Stimulated activated CD8-positive, alpha-beta memory T cell treated with anti-CD3 and anti-CD28 coated beads, Interleukin-7, amount 100 ng/mL, for 48 hours (primary cell): ENCODE data around the gene TMEM236.
A peak's percentile ranks its signal among the peaks of the same experiment; 100 is the strongest.

Source experiments
- DNase-seq, 2 donors: peaks; one replicate each; pipeline ENCODE4 v3.0.0-alpha.2; 2020; ENCODE audit warnings: low read depth in 1 of 2; ENCODE audit errors: extremely low read depth in 1 of 2

The TMEM236 gene

DNA sequence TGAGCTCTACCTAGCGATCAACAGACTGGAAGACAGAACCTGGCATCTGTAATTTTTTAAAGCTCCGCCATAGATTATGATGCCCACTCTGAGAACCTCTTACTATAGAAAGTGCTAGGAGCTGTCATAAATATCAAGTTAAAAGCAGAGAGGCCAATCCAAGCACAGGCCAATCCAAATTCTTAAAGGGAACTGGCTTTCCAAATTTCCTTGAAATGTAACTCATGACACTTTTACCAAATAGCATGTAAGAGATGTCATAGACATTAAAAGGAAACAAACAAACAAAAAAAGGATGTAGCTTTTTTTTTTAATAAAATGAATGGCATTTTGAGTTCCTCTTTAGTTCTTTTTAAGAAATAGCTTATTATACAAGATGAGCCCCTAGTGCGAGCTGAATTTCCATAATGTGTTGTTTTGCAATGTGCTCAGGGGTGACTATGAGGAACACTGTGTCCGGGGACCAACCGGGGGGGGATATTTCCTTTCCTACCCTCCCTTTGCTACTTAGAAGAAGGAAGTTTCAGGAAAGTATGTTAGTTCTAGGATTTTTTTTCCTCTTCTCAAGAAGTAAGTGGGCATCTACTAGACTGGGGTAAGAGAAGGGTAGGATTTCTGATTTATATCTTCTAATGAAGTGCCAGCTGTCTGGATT is 33.4 kb downstream of the TMEM236 start:
- DNase-seq = no peak

DNA sequence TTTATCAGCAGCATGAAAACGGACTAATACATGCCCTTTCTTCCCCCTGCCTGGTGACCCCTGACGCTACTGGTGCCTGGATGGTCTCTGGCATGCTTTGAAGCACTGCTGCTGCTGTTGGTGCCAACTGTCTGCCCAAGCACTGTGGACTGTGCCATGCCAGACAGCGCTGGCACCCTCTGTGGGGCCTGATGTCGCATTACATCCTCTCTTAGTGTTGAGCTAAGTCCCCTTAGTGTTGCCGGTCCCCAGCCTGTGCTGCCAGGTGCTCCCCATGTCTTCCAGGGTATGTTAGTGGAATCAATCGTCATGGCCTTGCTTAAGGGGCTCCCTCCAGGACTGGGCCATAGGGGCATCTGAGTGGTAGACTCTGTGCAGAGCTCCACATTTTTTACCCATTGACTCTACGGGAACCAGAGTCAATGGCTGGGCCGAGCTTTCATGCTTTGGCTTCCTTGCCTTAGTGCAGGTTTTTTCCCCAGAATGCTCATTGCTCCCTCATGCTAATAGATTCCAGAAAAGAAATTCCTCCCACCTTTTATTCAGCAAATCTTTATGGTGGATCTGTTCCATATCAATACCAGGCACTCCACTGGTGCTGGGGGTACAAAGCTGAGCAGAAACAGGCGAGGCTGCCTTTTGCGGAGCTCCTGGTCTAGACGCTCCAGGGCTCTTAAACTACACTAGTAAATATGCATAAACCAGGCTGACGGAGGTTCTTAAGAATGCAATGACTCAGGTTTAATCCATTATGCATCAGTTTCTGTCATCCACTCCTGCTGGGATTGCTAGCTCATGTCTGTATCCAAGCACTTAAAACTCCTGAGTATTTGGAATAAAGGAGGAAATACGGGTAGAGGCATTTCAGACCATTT is 35.3 kb downstream of the TMEM236 start:
- no peak for DNase-seq

DNA sequence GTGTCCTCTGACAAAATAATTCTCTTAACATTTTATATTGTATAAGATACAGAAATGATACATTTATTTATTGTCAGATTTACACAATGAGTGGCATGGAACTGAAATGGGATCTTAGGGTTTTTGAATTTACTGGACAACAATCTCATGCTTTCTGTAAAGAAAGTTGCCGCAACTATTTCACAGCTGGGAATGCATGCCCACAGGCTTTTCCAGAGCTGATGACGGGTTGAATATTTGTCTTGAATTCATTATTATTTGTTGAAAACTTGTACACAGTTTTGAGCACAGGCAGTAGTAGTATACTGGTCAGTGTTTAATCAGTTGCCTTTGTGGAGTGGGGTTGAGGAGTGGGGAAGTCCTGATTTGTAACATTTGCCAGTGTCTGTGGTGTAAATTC is 36.6 kb downstream of the TMEM236 start:
- no peak for DNase-seq

DNA sequence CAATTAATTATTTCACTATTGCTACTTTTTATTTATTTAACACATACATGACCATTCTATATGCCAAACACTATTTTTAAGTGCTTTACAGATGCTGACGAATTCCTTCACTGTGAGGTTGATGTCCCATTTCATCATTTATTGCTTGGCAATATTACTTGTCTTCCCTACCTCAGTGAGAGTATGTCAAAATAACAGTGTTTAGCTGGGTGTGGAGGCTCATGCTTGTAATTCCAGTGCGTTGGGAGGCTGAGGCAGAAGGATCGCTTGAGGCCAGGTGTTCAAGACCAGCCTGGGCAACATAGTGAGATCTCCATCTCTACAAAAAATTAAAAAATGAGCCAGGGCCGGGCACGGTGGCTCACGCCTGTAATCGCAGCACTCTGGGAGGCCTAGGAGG is 37.4 kb downstream of the TMEM236 start:
- no peak for DNase-seq

DNA sequence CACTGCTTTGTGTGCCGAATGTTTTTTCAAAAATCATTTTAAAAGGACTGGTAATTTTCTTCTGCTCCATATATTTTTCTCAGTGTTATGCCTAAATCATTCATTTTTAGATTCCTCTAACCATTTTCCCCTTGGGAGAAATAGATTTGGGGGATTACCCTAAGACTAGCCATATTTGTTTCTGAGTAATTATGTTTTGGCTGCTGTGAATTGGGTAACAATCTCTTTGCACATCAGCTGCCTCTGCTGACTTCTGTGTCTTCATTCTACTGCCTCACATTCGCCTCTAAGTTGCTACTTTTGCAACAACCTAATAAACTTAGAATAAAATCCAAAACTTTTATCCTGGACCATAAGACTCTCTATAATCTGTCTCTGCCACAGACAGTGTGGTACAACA is 38.6 kb downstream of the TMEM236 start:
- DNase-seq = no peak

DNA sequence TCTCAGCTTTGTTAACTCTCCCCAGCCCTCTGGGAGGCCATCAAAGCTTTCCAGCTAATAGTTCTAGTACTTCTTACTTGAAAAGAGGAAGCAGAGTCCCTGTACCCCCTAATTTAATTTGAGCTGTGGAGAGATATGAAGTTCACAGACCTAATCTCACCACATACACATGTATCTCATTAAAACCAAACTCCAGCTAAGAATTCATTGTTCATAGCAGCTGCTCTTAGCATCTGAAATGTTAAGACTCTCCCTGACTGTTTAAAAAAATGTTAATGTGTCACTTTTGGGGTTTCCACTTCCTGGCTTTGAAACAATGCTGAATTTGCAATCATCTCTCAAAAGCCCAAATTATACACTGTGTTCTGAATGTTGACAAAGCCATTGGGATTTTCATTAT is 41.0 kb downstream of the TMEM236 start:
- DNase-seq = no peak

DNA sequence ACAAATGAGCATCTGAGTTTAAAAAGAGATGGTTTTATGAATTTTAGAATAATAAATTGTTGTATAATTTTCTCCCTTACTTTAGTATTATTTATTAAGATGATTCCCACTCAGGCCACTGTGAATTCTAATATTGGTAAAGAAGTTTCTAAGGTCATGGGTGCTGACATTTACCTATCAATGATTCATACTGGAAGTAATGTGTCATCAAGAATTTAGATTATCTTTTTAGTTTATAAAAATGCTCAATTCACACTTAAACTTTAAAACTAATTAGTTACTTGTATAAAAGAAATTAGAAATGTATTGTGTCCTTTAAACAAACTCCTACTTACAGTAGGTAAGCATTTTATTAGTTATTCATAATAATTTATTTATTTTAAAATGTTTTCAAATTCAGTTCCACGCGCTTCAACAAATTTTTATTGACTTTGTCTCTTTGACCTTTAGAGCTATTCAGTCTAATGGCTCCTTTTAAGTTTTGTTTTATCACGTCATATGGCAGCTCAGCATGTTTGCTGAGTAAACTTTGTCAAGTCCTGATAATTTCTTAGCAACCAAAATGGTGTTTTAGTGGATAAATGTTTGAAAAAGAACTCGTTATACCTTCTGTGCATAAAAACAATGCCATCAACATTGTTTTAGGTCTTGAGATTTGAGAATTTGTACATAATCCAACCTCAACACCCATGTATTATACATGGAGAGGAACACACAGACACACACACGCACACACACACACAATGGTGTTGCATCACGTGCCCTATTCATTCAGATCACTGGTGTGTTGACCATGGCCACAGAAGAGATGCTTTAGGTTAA is 42.0 kb downstream of the TMEM236 start:
- no peak for DNase-seq

DNA sequence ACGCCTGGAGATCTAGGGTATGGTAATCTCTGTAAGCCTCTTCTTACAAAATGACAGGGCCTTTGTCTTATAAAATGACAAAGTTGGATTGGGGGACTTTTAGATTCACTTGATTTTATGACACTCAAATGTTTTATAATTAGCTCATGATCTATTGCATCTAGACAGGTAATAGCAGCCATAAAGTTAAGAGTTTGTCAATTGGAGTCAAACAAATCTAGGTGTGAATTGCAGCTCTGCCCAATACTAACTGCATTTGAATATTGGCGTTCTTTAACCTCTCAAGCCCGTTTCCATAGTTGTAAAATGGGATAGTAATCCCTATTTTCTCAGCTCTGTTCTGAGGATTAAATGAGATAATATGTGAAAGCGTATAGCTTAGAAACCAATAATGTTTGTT is 43.1 kb downstream of the TMEM236 start:
- DNase-seq = no peak

DNA sequence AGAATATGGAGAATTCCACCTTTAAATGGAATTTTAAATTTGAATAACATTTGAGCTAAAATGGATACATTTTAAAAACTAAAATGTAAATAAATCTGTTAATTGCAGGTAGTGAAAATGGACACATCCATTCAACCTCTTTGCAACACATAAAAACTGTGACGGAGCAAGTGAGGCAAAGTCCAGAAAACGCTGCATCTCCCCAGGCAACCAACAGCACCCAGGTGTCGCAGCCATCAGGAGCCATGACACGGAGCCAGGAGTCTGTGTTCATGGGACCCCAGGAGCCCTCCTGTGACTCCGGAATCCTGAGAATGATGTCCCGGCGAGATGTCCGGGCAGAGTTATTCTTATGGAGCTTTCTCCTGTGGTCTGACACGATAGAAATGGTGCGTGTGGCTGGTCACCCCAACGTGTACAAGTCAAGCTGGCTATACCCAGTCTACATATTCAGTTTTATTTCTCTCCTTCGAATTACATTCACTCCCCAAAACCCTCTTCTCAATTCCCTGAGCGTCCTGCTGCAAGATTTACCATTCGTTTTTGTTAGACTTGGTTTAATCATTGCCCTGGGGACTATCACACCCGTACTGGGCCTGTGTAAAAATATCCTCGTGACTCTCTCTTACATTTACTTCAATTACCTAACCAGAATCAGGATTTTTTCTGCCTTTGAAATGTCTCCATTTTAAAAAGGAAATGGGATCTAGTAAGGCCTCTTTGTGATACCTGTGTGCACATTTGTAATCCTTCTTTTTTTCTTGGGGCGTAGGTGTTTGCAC is 44.0 kb downstream of the TMEM236 start:
- DNase-seq = no peak

DNA sequence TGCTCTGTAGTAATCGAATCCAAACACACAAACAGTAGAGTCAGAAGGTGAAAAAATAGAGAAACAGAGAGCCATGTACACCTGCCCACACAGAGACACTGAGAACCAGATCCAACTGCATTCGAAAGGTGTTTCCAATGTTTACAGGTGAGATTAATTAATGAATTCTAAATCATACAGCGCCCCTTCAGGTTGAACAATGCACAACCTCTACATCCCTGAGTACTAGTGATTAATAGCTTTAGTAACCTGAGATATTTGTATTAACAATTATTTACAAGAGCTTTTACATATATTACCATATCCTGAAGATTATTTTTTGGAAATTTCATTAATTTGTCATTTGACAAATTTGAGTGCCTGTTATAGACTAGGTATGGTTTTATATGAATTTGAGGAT is 49.5 kb downstream of the TMEM236 start:
- DNase-seq = no peak

DNA sequence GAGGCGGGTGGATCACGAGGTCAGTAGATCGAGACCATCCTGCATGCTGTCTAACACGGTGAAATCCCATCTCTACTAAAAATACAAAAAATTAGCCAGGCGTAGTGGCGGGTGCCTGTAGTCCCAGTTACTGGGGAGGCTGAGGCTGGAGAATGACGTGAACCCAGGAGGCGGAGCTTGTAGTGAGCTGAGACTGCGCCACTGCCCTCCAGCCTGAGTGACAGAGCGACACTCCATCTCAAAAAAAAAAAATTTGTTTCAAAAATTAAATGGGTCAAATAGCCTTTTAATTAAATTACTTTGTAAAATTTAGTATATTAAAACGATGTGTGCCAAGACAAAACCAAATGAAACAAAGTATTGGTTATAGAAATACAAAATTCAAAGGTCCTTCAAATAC is 50.3 kb downstream of the TMEM236 start:
- DNase-seq = no peak

DNA sequence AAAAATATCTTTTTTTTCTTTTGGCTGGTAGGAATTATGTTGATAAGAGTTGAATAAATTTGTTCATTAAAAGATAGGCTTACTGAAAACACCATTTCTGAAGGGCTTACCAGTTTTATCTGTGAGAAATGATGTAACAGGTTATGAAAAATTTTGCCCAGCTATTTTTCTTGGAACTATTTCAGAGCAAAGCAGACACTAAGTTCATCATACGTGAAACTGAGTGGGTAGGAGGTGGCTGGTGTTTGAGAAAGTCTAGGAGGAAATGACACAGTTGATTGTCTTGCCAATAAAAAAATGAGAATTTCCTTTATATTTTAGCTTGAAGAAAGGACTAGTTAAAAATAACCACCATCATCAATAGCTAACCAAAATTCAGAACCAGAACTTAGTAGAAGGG is 51.0 kb downstream of the TMEM236 start:
- DNase-seq = no peak

DNA sequence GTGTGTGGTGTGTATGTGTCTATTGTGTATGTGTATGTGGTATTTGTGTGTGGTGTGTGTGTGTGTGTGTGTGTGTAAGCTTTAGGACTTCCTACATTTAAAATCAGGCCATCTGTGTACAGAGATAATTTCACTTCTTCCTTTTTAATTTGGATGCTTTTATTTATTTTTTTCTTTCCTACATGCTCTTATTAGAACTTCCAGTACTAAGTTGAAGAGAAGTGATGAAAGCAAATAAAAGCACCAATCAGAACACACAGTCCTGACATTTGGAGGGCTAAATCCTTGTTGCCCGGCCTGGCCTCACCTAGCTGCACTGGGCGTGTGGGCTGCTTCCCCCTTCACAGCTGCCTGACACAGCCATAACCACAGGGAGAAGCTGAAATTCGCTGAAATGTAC is 53.3 kb downstream of the TMEM236 start:
- DNase-seq = no peak

DNA sequence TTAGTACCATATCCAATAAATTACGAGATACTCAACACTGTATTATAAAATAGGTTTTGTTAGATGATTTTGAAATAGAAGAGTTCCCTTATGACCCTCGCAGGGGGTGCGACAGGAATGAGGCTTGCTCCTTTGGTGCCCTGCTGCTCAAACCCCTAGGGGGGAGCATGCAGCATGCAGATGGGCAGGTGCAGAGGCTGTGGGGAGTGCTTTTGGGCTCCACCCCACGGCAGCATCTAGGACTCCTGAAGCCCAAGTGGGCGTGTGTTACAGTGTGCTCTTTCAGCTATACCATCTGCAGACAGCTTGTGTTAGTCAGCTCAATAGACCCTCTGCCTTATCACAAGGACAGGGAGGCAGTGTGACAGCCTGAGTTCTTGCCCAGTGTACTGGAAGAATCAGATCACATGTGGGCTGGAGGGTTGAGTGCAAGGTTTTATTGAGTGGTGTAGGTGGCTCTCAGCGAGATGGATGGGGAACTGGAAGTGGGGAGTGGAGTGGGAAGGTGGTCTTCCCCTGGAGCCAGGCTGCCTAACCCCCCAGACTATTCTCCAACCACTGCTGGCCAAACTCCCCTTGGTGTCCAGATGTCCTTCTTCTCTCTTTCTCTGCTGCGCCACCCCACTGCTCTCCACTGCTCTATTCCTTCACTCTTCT is 54.0 kb downstream of the TMEM236 start:
- peak in 1 of 2 donors; percentile 17 for DNase-seq

DNA sequence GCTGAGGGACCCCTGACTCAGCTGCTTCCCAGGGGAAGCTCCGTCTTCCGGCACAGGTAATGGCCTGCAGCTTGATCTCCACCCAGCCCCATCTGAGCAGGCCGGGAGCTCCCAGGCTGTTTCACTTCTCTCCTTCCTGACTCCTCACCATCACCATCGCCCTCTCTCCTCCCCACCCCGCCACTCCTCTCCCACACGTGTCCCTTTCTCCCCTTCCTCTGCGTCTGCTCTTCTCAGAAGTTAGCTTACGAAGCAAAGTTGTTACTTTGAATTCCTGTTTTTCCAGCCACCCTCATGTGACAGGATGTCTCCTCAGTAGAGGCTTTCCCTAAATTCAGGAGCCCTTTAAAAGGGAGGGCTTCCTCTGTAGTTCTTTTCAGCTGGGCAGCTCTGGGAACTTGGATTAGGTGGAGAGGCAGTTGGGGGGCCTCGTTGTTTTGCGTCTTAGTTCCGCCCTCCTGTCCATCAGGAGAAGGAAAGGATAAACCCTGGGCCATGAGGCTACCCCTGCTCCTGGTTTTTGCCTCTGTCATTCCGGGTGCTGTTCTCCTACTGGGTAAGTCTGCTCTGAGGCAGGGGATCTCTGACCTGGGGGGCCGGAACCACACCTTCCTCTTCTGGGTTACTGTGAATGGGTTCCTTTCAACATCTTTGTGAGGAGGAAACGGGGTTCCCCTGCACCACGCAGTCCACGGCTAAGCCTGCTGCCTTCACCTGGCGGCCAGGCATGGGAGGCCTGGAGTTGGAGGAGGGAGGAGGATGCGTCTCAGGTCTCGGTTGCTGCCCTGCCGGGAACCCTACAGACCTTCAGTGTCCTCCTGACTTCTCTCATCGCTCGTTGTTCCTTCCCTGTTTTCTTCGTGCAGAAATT is 57.2 kb downstream of the TMEM236 start, which contains the start of gene MRC1:
Gene MRC1 (plus strand): TSS at position 378 of the 871 bp plus-strand sequence. CDS start 118 bp downstream, at position 496.
- no peak for DNase-seq

DNA sequence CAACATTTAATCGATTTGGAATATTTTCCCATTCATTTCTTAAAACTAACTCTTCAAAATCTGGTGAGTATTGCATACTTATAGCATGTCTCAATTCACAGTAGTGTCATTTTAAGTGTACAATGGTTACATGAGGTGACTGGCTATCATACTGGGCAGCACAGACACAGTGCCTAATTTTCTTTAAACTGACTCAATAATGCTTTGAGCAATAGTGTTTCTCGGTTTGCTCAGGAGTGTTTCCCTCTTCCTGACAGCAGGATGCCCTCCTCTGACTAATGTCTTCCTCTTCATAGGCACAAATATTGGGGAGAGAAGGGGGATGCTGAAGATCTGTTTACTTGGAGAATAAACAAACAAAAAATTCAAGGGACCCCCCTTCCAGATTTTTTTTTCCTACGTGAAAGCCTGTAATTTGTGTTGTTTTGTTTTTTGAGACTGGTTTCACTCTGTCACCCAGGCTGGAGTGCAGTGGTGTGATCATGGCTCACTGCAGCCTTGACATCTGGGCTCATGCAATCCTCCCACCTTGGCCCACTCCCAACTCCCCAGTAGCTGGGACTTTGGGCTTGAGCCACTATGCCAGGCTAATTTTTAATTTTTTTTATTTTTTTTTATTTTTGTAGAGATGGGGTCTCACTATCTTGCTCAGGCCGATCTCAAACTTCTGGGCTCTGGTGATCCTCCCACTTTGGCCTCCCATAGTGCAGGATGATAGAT is 59.3 kb downstream of the TMEM236 start:
- DNase-seq = no peak

DNA sequence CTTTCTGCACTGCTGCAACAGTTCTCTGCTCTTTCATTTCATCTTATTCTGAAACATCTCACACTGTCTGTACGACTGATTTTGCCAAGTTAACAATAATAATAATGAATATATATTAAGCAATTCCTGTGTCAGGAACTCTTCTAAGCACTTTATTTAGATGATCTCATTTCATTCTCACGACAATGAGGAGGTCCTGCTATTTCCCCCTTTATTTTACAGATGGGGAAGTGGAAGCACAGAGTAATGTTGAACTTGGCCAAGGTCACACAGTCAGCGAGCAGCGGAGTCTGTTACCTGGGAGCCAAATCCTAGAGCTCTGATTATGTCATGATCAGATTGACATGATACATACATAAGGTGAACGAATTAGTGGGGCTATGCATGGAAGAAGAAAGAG is 63.0 kb downstream of the TMEM236 start:
- no peak for DNase-seq

DNA sequence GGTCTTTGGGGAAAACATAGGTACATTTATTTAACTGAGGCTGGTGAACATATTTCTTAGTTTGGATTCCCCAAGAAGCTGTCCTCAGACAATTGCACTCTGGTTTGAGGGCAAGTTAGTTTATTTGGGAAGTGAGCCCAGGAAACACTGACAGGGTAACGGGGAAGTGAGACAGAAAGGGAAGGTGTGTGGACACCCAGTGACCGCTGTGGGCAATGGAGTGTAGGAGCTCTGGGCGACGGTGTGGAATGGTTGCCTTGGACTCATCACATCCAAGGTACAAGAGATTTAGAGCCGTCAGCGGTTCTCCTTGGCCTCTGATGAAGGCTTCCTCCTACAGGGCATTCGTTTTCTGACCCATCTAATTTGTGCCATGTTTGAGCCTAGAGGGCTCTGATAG is 64.2 kb downstream of the TMEM236 start:
- DNase-seq = no peak

DNA sequence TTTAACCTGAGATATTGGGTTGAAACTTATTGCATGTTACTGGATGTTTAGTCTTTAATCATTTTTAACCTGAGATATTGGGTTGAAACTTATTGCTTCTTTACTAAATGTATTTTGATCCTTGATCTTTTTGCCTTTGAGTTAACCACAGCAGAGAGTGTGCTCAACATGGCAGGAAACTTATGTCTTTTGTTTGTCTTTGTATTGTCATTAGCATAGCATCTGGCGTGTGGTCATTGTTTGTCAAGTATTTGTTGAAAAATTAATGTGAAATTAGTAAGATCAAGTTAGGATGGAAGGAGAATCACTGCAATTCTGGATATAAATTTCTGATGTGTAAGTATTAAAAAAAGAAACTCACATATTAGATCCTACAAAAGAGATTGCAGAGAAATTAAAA is 65.3 kb downstream of the TMEM236 start:
- DNase-seq = no peak
